GM12878 (cell line): ENCODE results near the gene RALB. TPM values are rescaled to one million over a fixed set of nuclear protein-coding genes. Genes with fewer than 3 reads are reported as not detected.
A peak's percentile ranks its signal among the peaks of the same experiment; 100 is the strongest.

ENCODE experiments used
- ATAC-seq: fragments of 200-7000 bp; cut with Tn5 transposase; 3 replicates; pipeline ENCODE4 v1.9.1; 2020; ENCODE audit warnings: mild to moderate bottlenecking, moderate library complexity
- BruUV-seq: library from RNA; stranded (reverse); fragments of 400-500 nt; replicated peaks from 2 replicates; lab custom pipeline; 2021; lab: Mats Ljungman, UMichigan
- CTCF ChIA-PET: fragments of 300-600 bp; sonication (Branson Sonifier 250); formaldehyde crosslinking; extraction: SDS; loops from one replicate; lab custom pipeline; 2021; ENCODE audit warnings: inconsistent platforms; lab: Yijun Ruan, JAX
- POLR2A ChIA-PET: fragments of 350-600 bp; formaldehyde crosslinking; extraction: SDS; loops from one replicate; lab custom pipeline; 2021; ENCODE audit warnings: inconsistent platforms; lab: Charles Lee
- RAD21 ChIA-PET: fragments of 300-600 bp; sonication (Branson Sonifier 250); formaldehyde crosslinking; loops from one replicate; lab custom pipeline; 2023; ENCODE audit warnings: antibody characterized with exemption; ENCODE audit not compliant: unreplicated experiment; lab: Charles Lee
- SMC1A ChIA-PET: fragments of 300-600 bp; sonication (Branson Sonifier 250); formaldehyde crosslinking; loops from one replicate; lab custom pipeline; 2023; ENCODE audit not compliant: unreplicated experiment, uncharacterized antibody; lab: Charles Lee
- DNase-seq: peaks from one replicate; pipeline ENCODE4 v3.0.0-alpha.2; 2011; ENCODE audit warnings: low read depth, low spot score
- FAIRE-seq: peaks from 3 replicates; lab custom pipeline; 2011; peaks lifted over from hg19 to GRCh38; lab: Jason Lieb, UNC
- H2AFZ ChIP-seq: 2 replicates; pipeline ENCODE4 v1.6.0; 2011; ENCODE audit warnings: low read depth, low read length, control low read depth; ENCODE audit not compliant: control insufficient read depth
- H3K27ac ChIP-seq: 2 replicates; pipeline ENCODE4 v1.5.1; 2011; ENCODE audit warnings: control low read depth; ENCODE audit not compliant: control insufficient read depth, insufficient read depth
- H3K27me3 ChIP-seq, 2 experiments: replicated peaks in 1 of 2; 2 replicates each; pipeline versions ENCODE4 v1.6.0 to v1.6.1; 2011; ENCODE audit warnings: low read length in 1 of 2; ENCODE audit not compliant: control insufficient read depth in 2 of 2, insufficient read depth in 2 of 2
- H3K36me3 ChIP-seq, 2 experiments: 2 replicates each; pipeline ENCODE4 v1.5.1; 2011; ENCODE audit warnings: low read length in 1 of 2; ENCODE audit not compliant: control insufficient read depth in 2 of 2, insufficient read depth in 2 of 2
- H3K4me1 ChIP-seq: 2 replicates; pipeline ENCODE4 v1.6.1; 2011; ENCODE audit warnings: mild to moderate bottlenecking, low read length, moderate library complexity, mixed read lengths; ENCODE audit not compliant: control insufficient read depth, insufficient read depth
- H3K4me2 ChIP-seq: 2 replicates; pipeline ENCODE4 v1.6.0; 2011; ENCODE audit warnings: control low read depth; ENCODE audit not compliant: control insufficient read depth, insufficient read depth
- H3K4me3 ChIP-seq: fragments of 200-600 bp; sonication (generic); 2 replicates; pipeline ENCODE4 v1.5.1; 2016
- H3K79me2 ChIP-seq: 2 replicates; pipeline ENCODE4 v1.6.0; 2011; ENCODE audit warnings: low read length; ENCODE audit not compliant: control insufficient read depth, insufficient read depth
- H3K9ac ChIP-seq: 2 replicates; pipeline ENCODE4 v1.8.0; 2011; ENCODE audit warnings: low read length, control low read depth, mixed read lengths; ENCODE audit not compliant: control insufficient read depth, insufficient read depth
- H3K9me3 ChIP-seq: replicated peaks from 3 replicates; pipeline ENCODE4 v1.5.1; 2011; ENCODE audit warnings: mild to moderate bottlenecking, low read length; ENCODE audit not compliant: control insufficient read depth, insufficient read depth
- H4K20me1 ChIP-seq: 2 replicates; pipeline ENCODE4 v1.6.0; 2011; ENCODE audit not compliant: control insufficient read depth, insufficient read depth
- BACH1 ChIP-seq: fragments of 450-650 bp; IDR thresholded peaks from 2 replicates; pipeline ENCODE4 v1.6.1; 2017; ENCODE audit warnings: mild to moderate bottlenecking, borderline replicate concordance
- CBFB ChIP-seq: IDR thresholded peaks from 2 replicates; pipeline ENCODE4 v1.6.1; 2016; ENCODE audit warnings: antibody characterized with exemption, low read depth
- MXI1 ChIP-seq: fragments of 150-350 bp; IDR thresholded peaks from 2 replicates; pipeline ENCODE4 v1.6.1; 2011; ENCODE audit warnings: low read depth, mild to moderate bottlenecking, inconsistent platforms, low read length, improper control_type of control experiment
- NFIC ChIP-seq: IDR thresholded peaks from 2 replicates; pipeline ENCODE4 v1.6.1; 2012; ENCODE audit warnings: low read depth, mild to moderate bottlenecking, inconsistent platforms, low read length, moderate library complexity
- RUNX3 ChIP-seq: IDR thresholded peaks from 2 replicates; pipeline ENCODE4 v1.6.1; 2012; ENCODE audit warnings: low read length, inconsistent platforms
- TBL1XR1 ChIP-seq: IDR thresholded peaks from 2 replicates; pipeline ENCODE4 v1.6.1; 2012; ENCODE audit warnings: low read depth, low read length, improper control_type of control experiment
- WGBS: methylation state at CpG from one replicate; pipeline ENCODE4 v1.1.6; 2016; ENCODE audit warnings: low lambda C conversion rate; ENCODE audit not compliant: insufficient replicate concordance, insufficient coverage; ENCODE audit errors: missing lambda C conversion rate; 5-methylcytosine and 5-hydroxymethylcytosine counted together
- in situ Hi-C: fragments of 300-500 bp; cut with MboI; formaldehyde crosslinking; loops from 9 replicates; pipeline ENCODE4 v1.14.3; 2018; ENCODE audit warnings: mixed read lengths
- intact Hi-C: fragments of 100-400 bp; cut with micrococcal nuclease; formaldehyde crosslinking; loops from one replicate; pipeline ENCODE4 v1.14.2; 2022; ENCODE audit not compliant: unreplicated experiment
- polyA plus RNA-seq, 11 experiments: library from polyadenylated mRNA; depleted of rRNA in 4 of 11; unstranded in 6 of 11; stranded (reverse) in 5 of 11; fragments of >200 nt; fragmentation: Nextera tagmentation in 4 of 11; fragmentation: Illumina TruSeq in 1 of 11; extraction: Ambion mirVana in 4 of 11; extraction: Trizol in 1 of 11; gene quantifications; 1 replicate in 1 of 11; 2 replicates in 10 of 11; pipeline versions ENCODE4 v1.2.1 to v1.2.3, GENCODE V29; 2011 to 2016; ENCODE audit warnings: inconsistent platforms in 2 of 11, missing spikeins in 2 of 11, low read depth in 1 of 11
- total RNA-seq, 4 experiments: library from RNA; depleted of rRNA in 3 of 4; stranded (reverse); fragments of >200 nt in 3 of 4; fragmentation: Illumina TruSeq in 1 of 4; extraction: Trizol in 1 of 4; gene quantifications; 2 replicates each; pipeline versions ENCODE4 v1.2.1 to v1.2.3, GENCODE V29; 2013 to 2021

Gene RALB
- total and polyA plus RNA-seq, 10 of the 15 experiments (the other 5 are each of a cell fraction or from before 2014, with no cell fraction given): 8.3 to 54.0 (median 24.2) TPM

DNA sequence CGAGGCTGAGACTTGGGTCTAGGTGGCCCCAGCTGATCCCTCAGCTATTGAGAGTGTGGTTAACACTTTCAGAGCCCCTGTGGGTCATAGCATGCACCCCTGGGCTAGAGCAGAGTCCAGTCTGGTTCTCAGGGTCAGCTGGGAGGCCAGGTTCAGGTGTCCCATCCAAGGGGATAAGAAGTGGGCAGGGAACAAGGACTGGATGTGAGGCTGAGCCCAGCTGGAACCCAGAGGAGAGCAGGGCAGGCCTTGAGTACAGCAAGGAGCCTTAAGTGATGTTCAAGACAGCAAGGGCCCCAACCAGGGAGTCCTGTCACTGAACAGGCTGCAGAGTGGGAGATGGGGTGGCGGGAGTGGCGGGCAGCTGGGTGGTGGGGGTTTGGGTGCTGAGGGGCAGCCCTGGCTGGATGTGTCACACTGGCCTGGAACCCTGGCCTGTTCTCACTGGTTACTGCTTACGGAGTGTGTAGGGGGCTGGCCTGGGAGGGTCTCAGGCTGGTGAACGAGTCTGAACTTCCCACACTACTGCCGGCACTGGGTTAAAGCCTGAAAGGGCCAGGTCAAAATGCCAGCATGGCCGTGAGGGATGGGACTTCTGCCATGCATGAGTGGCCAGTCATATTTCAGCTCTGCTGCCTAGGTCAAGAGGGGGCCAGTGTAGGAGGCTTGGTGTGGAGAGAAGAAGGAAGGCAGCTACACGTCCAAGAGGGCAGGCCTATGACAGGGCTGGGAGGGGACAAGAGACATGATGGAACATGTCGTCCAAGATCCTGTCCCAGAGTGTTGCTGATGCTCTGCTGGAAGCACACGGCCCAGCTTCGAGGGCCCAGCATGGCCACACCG is 43.0 kb upstream of the RALB start:
- Histone ChIP-seq H3K4me1 (peaks cover 11% of the 10 kb centered on the region), H3K36me3 (no peaks in the 10 kb centered on the region), H3K9me3 (no peaks in the 10 kb centered on the region), H3K4me3 (no peak overlapping the region), H3K9ac (no peak overlapping the region), H3K79me2 (no peaks in the 10 kb centered on the region), H3K4me2 (no peak overlapping the region), H2AFZ (no peak overlapping the region; the same call in 1 of the 2 replicates), H3K27me3 (no peaks in the 10 kb centered on the region), H3K27ac (no peak overlapping the region), H4K20me1 (no peaks in the 10 kb centered on the region)
- ChIA-PET CTCF (interaction anchor here (6.1 kb wide), 1 partner anchor 102 kb away, joined by 63 read pairs; no protein-coding TSS in a partner anchor), SMC1A (no interaction called here), RAD21 (interaction anchor here (1.2 to 6.3 kb wide), 2 partner anchors 32 to 103 kb away, joined by 3 to 50 read pairs; no protein-coding TSS in a partner anchor), POLR2A (no interaction called here)
- FAIRE-seq: no peak
- DNase-seq: no peak
- no peak for TF ChIP-seq MXI1
- TF ChIP-seq BACH1: no peak
- TF ChIP-seq TBL1XR1: no peak
- no peak for TF ChIP-seq NFIC
- ATAC-seq: no peak
- in situ Hi-C loops (loop anchor here (25.0 kb wide), 1 partner anchor 478 kb away; no protein-coding TSS in a partner anchor), intact Hi-C loops (no loop called here)
- WGBS: 74% methylated on average over 10 of the region's 12 CpGs
- no TSS peak for BruUV-seq

DNA sequence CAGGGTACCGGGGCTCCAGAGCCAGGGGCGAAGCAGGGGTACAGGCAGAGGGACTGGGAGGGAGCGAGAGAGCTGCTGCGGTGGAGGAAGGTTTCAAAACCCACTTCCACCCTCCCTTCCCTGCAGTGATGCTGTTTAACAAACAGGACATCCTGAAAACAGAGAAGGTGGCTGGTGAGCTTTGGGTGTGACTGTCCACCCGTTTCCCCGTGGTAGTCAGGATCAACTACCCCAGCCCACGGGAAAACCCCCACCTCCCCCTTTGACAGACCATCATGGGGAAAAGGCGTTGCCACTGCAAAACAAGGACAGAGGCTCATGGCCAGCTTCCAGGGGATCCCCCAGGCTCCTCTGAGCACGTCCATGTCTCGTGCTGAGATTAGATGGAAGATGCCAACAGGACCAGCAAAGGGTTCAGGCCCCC is 42.4 kb upstream of the RALB start:
- no TSS peak for BruUV-seq
- Histone ChIP-seq H3K27me3 (no peaks in the 10 kb centered on the region), H3K27ac (no peak overlapping the region), H3K9ac (no peak overlapping the region), H3K4me2 (no peak overlapping the region), H3K4me3 (no peak overlapping the region), H3K79me2 (no peaks in the 10 kb centered on the region), H4K20me1 (no peaks in the 10 kb centered on the region), H3K9me3 (no peaks in the 10 kb centered on the region), H3K4me1 (peaks cover 11% of the 10 kb centered on the region), H3K36me3 (no peaks in the 10 kb centered on the region), H2AFZ (no peak overlapping the region; the same call in 1 of the 2 replicates)
- TF ChIP-seq CBFB (no peak), RUNX3 (peak; percentile 36; the same call in 1 of the 2 replicates)
- in situ Hi-C loops (loop anchor here (25.0 kb wide), 1 partner anchor 477 kb away; no protein-coding TSS in a partner anchor), intact Hi-C loops (no loop called here)
- WGBS: 55% methylated on average over 10 of the region's 10 CpGs
- ChIA-PET CTCF (interaction anchor here (6.1 kb wide), 1 partner anchor 101 kb away, joined by 63 read pairs; no protein-coding TSS in a partner anchor), SMC1A (no interaction called here), POLR2A (no interaction called here), RAD21 (interaction anchor here (1.2 to 1.4 kb wide), 2 partner anchors 32 to 103 kb away, joined by 3 to 4 read pairs; no protein-coding TSS in a partner anchor)
- ATAC-seq: no peak
- no peak for DNase-seq
- FAIRE-seq: no peak
